GM19240 (cell line): ENCODE results near the gene RNF220.
"Not testable (repeated sequence)": the region's sequence is repeated elsewhere in the genome, so short reads cannot be mapped to it uniquely, and the experiment has no call there.

Experiments
- DNase-seq: peaks from one replicate; pipeline ENCODE4 v3.0.0; 2011; ENCODE audit warnings: low spot score; ENCODE audit not compliant: insufficient read length

Gene RNF220

GRCh38 chr1:44696789-44697345 is 291.8 kb downstream of the RNF220 start:
- DNase-seq = no peak

DNA sequence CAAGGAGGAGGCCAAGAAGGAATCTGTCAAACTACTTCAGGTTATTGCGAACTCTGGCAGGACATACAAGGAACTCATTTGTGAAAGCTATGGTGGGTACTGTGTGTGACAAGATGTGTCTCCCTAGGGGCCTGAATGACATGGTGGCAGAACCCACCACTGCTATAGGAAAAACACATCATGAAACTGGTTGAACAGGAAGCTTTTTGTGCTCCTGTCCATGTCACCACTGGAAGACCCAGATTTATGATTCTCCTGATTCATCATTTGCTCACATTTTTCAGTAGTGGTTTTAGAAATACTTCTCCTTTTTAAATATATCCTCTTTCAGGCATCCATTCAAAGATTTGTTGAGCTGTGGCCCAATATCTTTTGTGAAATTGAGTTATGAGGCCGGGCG is 293.1 kb downstream of the RNF220 start:
- no peak for DNase-seq

DNA sequence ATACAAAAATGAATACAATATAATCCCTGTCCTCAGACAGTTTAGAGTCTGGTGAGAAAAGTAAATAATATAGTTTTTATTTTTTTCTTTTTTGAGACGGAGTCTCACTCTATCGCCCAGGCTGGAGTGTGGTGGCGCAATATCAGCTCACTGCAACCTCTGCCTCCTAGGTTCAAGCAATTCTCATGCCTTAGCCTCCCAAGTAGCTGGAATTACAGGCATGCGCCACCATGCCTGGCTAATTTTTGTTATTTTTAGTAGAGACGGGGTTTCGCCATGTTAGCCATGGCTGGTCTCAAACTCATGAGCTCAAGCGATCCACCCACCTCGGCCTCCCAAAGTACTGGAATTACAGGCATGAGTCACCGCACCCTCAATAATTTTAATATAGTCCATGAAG is 294.3 kb downstream of the RNF220 start:
- DNase-seq = not testable (repeated sequence)

DNA sequence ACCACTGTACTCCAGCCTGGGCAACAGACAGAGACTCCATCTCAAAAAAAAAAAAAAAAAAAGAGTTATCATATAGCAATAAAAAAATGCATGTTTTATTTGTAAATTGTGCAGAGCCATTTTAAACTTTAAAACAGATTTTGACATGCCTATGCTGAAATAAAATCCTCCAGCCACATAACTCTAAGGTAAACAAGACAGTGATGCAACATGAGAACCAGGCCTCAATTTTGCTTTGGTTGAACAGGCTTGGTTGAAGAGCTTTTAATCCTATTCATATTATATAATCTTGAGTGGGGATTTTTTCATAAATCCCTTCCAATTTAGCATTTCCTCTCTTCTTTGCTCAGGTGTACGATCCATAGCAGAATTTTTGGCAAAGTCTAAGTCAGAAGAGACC is 295.5 kb downstream of the RNF220 start:
- no peak for DNase-seq

DNA sequence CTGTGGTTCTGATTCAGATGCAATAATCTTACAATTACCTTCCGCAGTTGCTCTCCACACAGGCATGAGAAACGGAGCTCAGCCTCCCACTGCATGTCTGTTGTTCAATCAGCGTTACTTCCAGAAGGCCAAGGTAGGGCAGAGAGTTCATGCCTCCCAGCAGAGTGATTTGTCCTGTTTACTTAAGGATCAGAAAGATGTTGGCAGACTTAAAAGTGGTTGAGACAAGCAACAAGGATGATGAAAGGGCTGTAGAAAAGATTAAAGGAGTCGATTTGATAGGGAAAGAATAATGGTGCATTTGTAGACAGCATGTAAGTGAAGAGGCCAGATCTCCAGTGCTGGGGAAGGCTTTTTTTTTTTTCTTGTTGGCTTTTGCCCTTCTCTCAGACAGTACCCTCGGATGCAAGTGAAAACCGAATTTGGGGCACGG is 296.1 kb downstream of the RNF220 start:
- no peak for DNase-seq
